Trophoblast cell (in vitro differentiated cells and primary cell): ENCODE results near the gene INPP4A.

Source experiments
- DNase-seq, 2 donors: peaks; one replicate each; pipeline ENCODE4 v3.0.0-alpha.2; 2016
- H2AFZ ChIP-seq: 2 replicates; pipeline ENCODE4 v1.6.1; 2013; ENCODE audit warnings: low read length, moderate library complexity, mild to moderate bottlenecking; ENCODE audit not compliant: insufficient read depth, poor library complexity
- H2AK5ac ChIP-seq: 2 replicates; pipeline ENCODE4 v1.6.1; 2013; ENCODE audit warnings: mild to moderate bottlenecking, low read length
- H2BK120ac ChIP-seq: 2 replicates; pipeline ENCODE4 v1.6.1; 2013; ENCODE audit warnings: low read length, mild to moderate bottlenecking, moderate library complexity; ENCODE audit not compliant: insufficient read depth, poor library complexity
- H2BK12ac ChIP-seq: 2 replicates; pipeline ENCODE4 v1.6.1; 2013; ENCODE audit warnings: mild to moderate bottlenecking, low read length, moderate library complexity
- H2BK5ac ChIP-seq: 2 replicates; pipeline ENCODE4 v1.6.1; 2013; ENCODE audit warnings: low read length, low read depth, moderate library complexity, mild to moderate bottlenecking; ENCODE audit not compliant: poor library complexity
- H3K14ac ChIP-seq: 2 replicates; pipeline ENCODE4 v1.6.1; 2013; ENCODE audit warnings: mild to moderate bottlenecking, low read length
- H3K18ac ChIP-seq: 2 replicates; pipeline ENCODE4 v1.6.1; 2013; ENCODE audit warnings: mild to moderate bottlenecking, low read length
- H3K23ac ChIP-seq: 2 replicates; pipeline ENCODE4 v1.6.1; 2013; ENCODE audit warnings: low read length
- H3K27ac ChIP-seq: 2 replicates; pipeline ENCODE4 v1.5.1; 2013; ENCODE audit warnings: low read depth, mild to moderate bottlenecking, inconsistent platforms, low read length, moderate library complexity
- H3K27me3 ChIP-seq: 2 replicates; pipeline ENCODE4 v1.6.1; 2013; ENCODE audit warnings: inconsistent platforms, mild to moderate bottlenecking, low read length, moderate library complexity; ENCODE audit not compliant: insufficient read depth
- H3K36me3 ChIP-seq, 2 experiments: 1 replicate in 1 of 2; 2 replicates in 1 of 2; pipeline ENCODE4 v1.6.1; 2013; ENCODE audit warnings: low read length in 2 of 2, mild to moderate bottlenecking in 2 of 2, moderate library complexity in 1 of 2; ENCODE audit not compliant: insufficient read depth in 2 of 2, control insufficient read depth in 1 of 2
- H3K4ac ChIP-seq: 2 replicates; pipeline ENCODE4 v1.6.1; 2013; ENCODE audit warnings: low read depth, mild to moderate bottlenecking, low read length, moderate library complexity
- H3K4me1 ChIP-seq, 2 experiments: 1 replicate in 1 of 2; 2 replicates in 1 of 2; pipeline ENCODE4 v1.6.1; 2013; ENCODE audit warnings: low read length in 2 of 2, mild to moderate bottlenecking in 2 of 2, moderate library complexity in 1 of 2; ENCODE audit not compliant: insufficient read depth in 2 of 2, control insufficient read depth in 1 of 2
- H3K4me2 ChIP-seq: 2 replicates; pipeline ENCODE4 v1.6.1; 2013; ENCODE audit warnings: inconsistent platforms, mild to moderate bottlenecking, low read length, moderate library complexity
- H3K4me3 ChIP-seq: 2 replicates; pipeline ENCODE4 v1.5.1; 2013; ENCODE audit warnings: mild to moderate bottlenecking, low read depth, low read length, inconsistent platforms
- H3K79me1 ChIP-seq: one replicate; pipeline ENCODE4 v1.6.1; 2013; ENCODE audit warnings: low read length
- H3K79me2 ChIP-seq: 2 replicates; pipeline ENCODE4 v1.6.1; 2013; ENCODE audit warnings: low read length, mild to moderate bottlenecking; ENCODE audit not compliant: control insufficient read depth, insufficient read depth, poor library complexity
- H3K9ac ChIP-seq: 2 replicates; pipeline ENCODE4 v1.6.1; 2013; ENCODE audit warnings: mild to moderate bottlenecking, low read length
- H3K9me3 ChIP-seq: 2 replicates; pipeline ENCODE4 v1.6.1; 2013; ENCODE audit warnings: low read depth, mild to moderate bottlenecking, control low read depth, inconsistent platforms, low read length; ENCODE audit not compliant: insufficient read depth
- H4K12ac ChIP-seq: 2 replicates; pipeline ENCODE4 v1.6.1; 2013; ENCODE audit warnings: low read depth, mild to moderate bottlenecking, low read length, moderate library complexity
- H4K8ac ChIP-seq: 2 replicates; pipeline ENCODE4 v1.6.1; 2013; ENCODE audit warnings: low read depth, mild to moderate bottlenecking, low read length, moderate library complexity
- H4K91ac ChIP-seq: one replicate; pipeline ENCODE4 v1.6.1; 2013; ENCODE audit warnings: low read depth, mild to moderate bottlenecking, low read length, moderate library complexity
- WGBS: extraction: QIAGEN DNeasy Blood & Tissue Kit; methylation state at CpG from one replicate; pipeline ENCODE4 v1.1.7; 2013; ENCODE audit warnings: missing lambda C conversion rate; ENCODE audit not compliant: insufficient read length, insufficient coverage; ENCODE audit errors: extremely low coverage; 5-methylcytosine and 5-hydroxymethylcytosine counted together

INPP4A gene

DNA sequence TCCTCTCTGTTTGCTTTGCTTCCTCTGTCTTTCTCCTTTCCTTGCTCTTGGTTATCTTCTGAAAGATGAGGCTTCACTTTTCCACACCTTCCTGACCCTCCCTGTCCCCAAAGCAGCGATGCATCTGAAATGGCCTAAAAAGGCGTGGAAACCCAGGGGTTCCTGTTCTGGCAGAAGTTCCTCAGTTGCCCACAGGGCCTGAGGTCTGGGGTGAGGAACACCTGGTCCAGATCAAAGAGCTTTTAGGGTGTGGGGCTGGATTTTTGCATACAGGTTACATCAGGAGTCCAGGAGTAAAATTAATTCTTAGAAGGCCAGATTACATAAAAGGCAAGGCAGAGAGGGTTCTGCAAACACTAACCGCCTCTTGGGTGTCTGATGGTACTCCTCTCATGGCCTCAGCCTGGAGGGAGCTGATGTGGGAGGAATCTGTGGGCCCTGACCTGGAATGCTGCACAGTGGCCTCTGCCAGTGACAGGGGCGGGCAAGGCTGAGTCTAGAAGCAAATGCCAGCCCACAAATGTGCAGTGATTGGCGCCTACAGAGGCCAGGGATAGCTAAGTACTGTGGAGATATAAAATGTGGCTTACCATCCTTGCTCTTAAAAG lies 41.8 kb downstream of the INPP4A start:
- no peak overlapping the region for H3K18ac ChIP-seq
- H3K36me3 ChIP-seq: no peaks in the 10 kb centered on the region
- H4K91ac ChIP-seq: no peak overlapping the region
- no peak overlapping the region for H2AFZ ChIP-seq
- no peak overlapping the region for H3K4ac ChIP-seq
- DNase-seq: no peak
- no peak overlapping the region for H4K12ac ChIP-seq
- no peak overlapping the region for H2BK5ac ChIP-seq
- H3K4me3 ChIP-seq: no peak overlapping the region
- no peak overlapping the region for H3K9ac ChIP-seq
- no peak overlapping the region for H2BK120ac ChIP-seq
- H3K9me3 ChIP-seq: peaks cover 2% of the 10 kb centered on the region
- H3K23ac ChIP-seq: no peak overlapping the region
- H2AK5ac ChIP-seq: no peak overlapping the region
- WGBS: no CpG with 5 or more reads among the region's 5 CpGs
- H3K4me2 ChIP-seq: no peak overlapping the region
- H3K79me2 ChIP-seq: no peaks in the 10 kb centered on the region
- H3K4me1 ChIP-seq: peaks cover 5 to 9% of the 10 kb centered on the region in 2 experiments
- H3K14ac ChIP-seq: no peak overlapping the region
- H3K79me1 ChIP-seq: no peaks in the 10 kb centered on the region
- H3K27me3 ChIP-seq: no peaks in the 10 kb centered on the region
- no peak overlapping the region for H4K8ac ChIP-seq
- no peak overlapping the region for H3K27ac ChIP-seq
- H2BK12ac ChIP-seq: no peak overlapping the region

DNA sequence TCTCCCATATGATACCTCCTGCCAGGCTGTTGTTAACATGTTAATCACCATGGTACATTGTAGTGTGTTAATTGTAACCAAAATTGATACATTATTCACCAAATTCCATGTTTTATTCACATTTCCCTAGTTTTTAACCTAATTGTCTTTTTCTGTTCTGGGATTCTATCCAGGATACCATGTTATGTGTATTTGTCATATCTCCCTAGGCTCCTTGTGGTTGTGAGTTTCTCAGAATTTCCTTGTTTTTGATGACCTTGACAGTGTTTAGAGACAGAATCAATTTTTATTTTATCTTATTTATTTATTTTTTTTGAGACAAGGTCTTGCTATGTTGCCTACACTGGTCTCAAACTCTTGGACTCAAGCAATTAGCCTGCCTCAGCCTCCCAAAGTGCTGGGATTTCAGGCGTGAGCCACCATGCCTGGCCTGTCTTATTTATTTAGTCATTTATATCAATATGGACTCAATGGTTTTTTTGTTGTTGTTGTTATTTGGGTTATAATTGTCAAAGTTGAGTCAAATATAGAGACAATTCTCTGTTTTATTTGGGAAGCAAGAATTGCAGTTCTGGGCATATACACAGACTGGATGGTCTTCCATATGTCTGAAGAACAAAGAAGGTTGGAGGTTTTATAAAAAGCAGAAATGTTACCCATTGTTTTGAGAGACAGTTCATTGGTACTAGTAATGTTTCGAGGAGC lies 42.6 kb downstream of the INPP4A start:
- no peaks in the 10 kb centered on the region for H3K36me3 ChIP-seq
- no peak overlapping the region for H4K91ac ChIP-seq
- no peak for DNase-seq
- no peak overlapping the region for H4K12ac ChIP-seq
- H3K14ac ChIP-seq: no peak overlapping the region
- H3K9ac ChIP-seq: no peak overlapping the region
- no peak overlapping the region for H3K18ac ChIP-seq
- H3K4me2 ChIP-seq: no peak overlapping the region
- H2BK12ac ChIP-seq: no peak overlapping the region
- no peak overlapping the region for H2AFZ ChIP-seq
- H3K27me3 ChIP-seq: no peaks in the 10 kb centered on the region
- no peaks in the 10 kb centered on the region for H3K79me2 ChIP-seq
- no peak overlapping the region for H2AK5ac ChIP-seq
- no peak overlapping the region for H2BK120ac ChIP-seq
- no peak overlapping the region for H3K27ac ChIP-seq
- no peak overlapping the region for H4K8ac ChIP-seq
- no CpG with 5 or more reads among the region's 2 CpGs for WGBS
- H3K4me3 ChIP-seq: no peak overlapping the region
- no peak overlapping the region for H3K23ac ChIP-seq
- no peaks in the 10 kb centered on the region for H3K79me1 ChIP-seq
- peaks cover 2% of the 10 kb centered on the region for H3K9me3 ChIP-seq
- no peak overlapping the region for H2BK5ac ChIP-seq
- H3K4me1 ChIP-seq: peaks cover 5 to 9% of the 10 kb centered on the region in 2 experiments
- no peak overlapping the region for H3K4ac ChIP-seq

DNA sequence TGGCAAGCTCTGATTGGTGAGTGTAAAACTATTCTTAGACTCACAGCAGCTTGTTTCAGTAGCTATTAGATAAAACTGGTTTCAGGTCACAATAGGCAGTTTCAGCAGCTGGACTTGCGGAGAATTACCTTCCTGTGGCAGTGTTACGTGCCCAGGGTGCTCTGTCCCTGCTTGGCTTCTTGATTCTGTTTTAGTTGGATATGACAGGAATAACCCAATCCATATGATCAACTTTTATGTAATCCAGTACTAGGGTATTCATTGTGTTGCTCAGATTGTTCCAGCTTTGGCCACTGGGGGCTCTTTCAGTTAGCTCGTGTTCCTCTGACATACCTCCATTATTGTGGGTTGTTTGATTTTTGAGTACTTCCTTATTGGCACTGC lies 43.1 kb downstream of the INPP4A start:
- H3K79me2 ChIP-seq: no peaks in the 10 kb centered on the region
- no peaks in the 10 kb centered on the region for H3K79me1 ChIP-seq
- H3K18ac ChIP-seq: no peak overlapping the region
- H4K8ac ChIP-seq: no peak overlapping the region
- DNase-seq: peak; percentile 42 to 72
- no CpG with 5 or more reads among the region's 3 CpGs for WGBS
- H3K4me1 ChIP-seq: peaks cover 5 to 9% of the 10 kb centered on the region in 2 experiments
- no peak overlapping the region for H2AK5ac ChIP-seq
- H2AFZ ChIP-seq: no peak overlapping the region
- H4K12ac ChIP-seq: no peak overlapping the region
- H3K36me3 ChIP-seq: no peaks in the 10 kb centered on the region
- H3K4ac ChIP-seq: no peak overlapping the region
- no peak overlapping the region for H2BK120ac ChIP-seq
- H4K91ac ChIP-seq: no peak overlapping the region
- no peak overlapping the region for H3K4me3 ChIP-seq
- no peak overlapping the region for H3K14ac ChIP-seq
- no peak overlapping the region for H3K27ac ChIP-seq
- H2BK12ac ChIP-seq: no peak overlapping the region
- no peak overlapping the region for H3K23ac ChIP-seq
- H3K4me2 ChIP-seq: no peak overlapping the region
- no peak overlapping the region for H3K9ac ChIP-seq
- H2BK5ac ChIP-seq: no peak overlapping the region
- H3K9me3 ChIP-seq: peaks cover 2% of the 10 kb centered on the region
- H3K27me3 ChIP-seq: no peaks in the 10 kb centered on the region

DNA sequence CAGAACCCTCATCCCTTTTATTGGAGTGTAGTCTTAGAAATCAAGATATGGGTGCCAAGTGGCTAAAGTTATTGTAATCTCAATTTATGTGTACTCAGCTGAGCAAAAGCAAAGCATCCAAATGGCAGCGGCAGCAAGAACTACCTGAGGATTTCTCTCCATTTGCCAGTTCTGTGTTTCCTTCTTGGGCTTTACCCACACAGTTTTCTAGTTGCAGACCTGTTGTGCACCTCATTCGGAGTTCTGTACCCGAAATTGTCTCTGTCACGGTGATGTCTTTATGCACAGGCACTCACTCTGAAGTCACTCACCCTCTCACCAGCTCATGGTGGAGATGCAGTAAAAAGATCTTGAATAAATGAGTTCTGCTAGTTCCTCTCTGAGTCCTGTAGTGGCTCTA lies 43.6 kb downstream of the INPP4A start:
- Histone ChIP-seq H4K8ac (no peak overlapping the region), H3K36me3 (no peaks in the 10 kb centered on the region), H4K12ac (no peak overlapping the region), H3K23ac (no peak overlapping the region), H2BK12ac (no peak overlapping the region), H3K4ac (peak overlapping the region; percentile 17), H2BK5ac (no peak overlapping the region), H3K4me2 (no peak overlapping the region), H4K91ac (no peak overlapping the region), H3K18ac (no peak overlapping the region), H3K79me1 (no peaks in the 10 kb centered on the region), H3K14ac (no peak overlapping the region), H3K27ac (no peak overlapping the region), H2AK5ac (no peak overlapping the region), H2BK120ac (no peak overlapping the region), H3K4me3 (no peak overlapping the region), H3K27me3 (no peaks in the 10 kb centered on the region), H3K9me3 (peaks cover 2% of the 10 kb centered on the region), H3K79me2 (no peaks in the 10 kb centered on the region), H2AFZ (no peak overlapping the region), H3K9ac (no peak overlapping the region), H3K4me1 (peaks cover 4 to 7% of the 10 kb centered on the region in 2 experiments)
- no peak for DNase-seq
- no CpG with 5 or more reads among the region's 4 CpGs for WGBS
